Hippocampal formation (tissue), 2 donors: ENCODE data around the gene SSRP1.

ENCODE experiments used
- DNase-seq, 2 donors: peaks; one replicate each; lab custom pipeline; 2025; lab: John Stamatoyannopoulos, UW

SSRP1 gene

DNA sequence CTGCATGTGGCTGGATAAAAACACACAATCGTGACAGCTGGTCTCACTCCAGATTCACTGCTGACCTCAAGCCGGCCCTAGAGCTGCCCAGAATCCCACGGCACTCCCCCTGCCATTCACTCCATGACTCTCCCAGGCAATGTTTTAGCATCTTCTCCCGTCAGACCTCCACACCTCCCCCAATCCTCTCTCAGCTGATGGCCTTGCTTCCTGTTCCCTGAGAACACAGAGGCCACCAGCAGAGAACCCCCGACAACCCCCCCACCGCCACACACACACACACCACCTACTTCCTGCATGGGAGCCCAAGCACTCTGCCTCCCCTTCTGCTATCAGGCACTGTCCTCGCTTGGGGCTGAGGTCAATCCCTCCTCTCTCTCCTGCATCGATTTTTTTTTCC is 20.2 kb downstream of the SSRP1 start:
- DNase-seq, result no peak

DNA sequence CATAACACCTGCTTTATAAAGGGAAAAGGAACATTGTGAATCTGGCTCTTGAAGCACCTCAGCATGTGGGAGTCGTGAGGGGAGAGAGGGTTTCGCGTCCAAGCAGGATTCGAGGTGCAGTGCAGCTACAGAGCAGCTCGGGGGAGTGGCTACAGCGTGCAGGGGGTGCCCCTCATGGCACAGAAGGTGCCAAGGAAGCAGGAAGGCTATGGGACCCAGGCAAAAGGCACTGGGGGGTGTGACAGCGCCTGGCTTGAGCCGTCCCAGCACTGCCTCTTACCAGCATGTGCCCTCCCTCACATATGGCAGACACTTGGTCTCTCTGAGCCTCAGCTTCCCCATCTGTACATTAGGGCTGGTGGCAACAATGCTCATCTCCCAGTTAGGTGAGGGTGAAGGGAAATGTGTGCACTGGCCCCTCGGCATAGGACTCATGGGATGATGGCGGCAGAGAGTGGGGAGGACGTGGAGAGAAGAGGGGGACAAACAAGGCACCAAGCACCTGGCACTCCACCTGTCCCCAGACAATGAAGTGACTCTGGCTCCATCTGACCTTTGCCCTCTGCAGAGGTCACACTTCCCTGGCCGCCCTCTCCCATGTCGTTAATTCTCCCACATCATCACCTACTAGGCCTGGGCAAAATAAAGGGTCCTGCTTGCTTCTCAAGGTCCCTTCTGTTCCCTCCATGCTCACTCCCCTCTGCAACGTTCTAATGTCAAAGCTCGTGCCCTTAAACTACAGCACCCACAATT is 21.3 kb downstream of the SSRP1 start:
- DNase-seq, result no peak

DNA sequence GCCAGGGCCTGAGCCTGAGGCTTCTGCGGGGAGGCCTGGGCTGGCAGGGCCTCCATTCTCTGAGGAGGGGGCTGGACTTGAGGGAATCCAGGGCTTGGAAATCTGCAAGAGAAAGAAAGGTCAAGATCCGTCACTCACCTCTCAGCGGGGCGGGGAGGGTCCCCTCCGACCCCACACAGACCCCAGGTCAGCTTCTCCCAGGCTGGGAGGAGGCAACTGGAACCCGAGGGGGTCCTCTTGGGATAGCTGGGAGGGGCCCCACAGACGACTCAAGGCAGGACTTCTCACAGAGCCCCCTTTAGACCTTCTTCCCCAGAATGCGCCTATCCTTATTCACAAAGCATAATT is 21.9 kb downstream of the SSRP1 start:
- no peak for DNase-seq

DNA sequence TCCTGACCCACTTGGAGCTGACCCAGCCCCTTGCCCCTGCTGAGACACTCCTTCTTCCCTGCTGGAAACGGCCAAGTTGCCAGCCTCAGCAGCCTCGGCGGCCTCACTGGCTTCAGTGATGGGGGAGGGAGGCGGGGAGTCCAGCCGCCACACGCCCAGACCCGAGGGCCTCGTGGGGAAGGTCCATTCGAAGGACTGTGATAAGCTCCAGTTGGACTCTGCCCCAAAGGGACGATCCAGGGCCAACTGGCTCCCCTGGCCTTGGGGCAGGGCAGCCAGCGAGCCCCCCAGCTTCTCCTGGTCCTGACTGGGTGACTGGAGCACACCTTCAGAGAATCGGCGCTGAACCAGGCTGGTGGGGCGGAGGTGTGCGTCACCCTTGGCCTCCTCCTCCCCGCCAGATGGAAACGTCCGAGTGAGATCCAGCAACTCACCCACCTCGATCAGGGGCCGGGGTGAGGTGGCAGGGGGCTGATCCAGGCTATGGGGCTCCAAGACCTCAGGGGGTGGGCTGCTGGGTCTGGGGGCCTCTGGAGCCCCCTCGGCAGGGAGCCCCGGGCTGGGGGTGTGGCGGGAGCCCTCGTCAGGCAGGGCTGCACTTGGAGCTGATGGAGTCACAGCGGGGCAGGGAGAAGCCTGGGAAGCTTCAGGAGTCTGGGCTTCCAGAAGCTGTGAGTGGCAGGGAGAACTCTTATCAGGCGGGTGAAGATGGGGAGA is 22.5 kb downstream of the SSRP1 start:
- no peak for DNase-seq

DNA sequence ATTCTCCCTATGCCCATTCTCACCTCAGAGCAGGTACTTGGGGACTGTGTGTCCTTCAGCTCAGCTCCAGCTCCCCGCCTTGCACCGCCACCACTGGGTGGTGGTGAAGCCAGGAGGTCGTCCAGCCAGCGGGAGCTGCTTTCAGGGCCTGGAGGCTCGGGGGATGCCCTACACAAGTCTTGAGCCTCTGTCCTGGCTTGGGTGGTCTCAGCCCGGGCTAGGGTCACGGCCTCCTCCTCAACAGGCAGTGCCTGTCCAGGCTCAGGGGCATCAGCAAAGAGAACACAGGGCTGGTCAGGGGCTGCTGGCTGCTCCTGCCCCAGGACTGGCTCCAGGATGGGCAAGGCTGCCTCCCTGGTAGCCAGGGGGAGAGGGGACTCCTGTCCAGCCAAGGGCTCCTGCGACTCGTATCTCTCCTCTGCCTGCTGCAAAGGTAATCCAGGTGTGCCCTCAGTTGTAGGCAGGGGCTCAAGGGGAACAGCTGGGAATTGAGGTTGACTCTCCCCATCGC is 23.1 kb downstream of the SSRP1 start:
- DNase-seq, result no peak

DNA sequence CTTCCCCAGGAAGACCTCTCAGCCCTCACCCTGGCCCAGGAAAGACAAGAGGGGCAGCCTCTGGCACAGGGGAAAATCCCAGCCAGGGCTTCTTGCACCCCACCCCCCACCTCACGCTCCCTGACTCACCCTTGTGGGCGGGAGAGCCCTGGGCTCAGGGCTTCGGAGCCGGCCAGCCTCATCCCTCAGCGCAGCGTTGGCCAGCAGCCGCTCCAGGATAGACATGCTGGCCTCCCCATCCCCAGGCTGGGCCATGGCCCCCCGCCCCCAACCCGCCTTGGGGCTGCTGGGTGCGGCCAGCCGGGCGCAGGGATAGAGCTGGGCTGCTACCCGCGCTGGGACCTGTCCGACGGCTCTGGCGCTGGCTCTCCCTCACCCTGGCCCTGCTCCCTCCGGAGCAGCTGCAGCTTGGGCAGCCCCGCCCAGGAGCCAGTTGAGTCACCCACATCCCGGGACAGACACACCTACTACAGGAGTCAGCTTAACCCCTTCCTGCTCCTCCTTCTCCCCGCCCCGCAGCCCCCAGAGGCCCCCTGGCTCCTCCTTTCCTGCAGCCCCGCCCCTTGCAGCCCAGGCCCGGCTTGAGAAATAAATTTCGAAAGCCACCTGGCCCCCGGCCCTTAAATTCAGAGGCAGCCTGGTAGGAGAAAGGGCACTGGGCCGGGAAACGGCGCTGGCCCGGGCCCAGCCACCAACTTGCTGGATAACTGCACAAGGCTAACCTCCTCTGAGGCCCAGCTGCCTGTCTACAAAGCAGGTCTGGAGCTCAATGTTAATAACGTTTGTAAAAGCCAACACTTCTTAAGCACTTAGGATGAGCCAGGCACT is 24.4 kb downstream of the SSRP1 start:
- peak; percentile 59 to 66 for DNase-seq

DNA sequence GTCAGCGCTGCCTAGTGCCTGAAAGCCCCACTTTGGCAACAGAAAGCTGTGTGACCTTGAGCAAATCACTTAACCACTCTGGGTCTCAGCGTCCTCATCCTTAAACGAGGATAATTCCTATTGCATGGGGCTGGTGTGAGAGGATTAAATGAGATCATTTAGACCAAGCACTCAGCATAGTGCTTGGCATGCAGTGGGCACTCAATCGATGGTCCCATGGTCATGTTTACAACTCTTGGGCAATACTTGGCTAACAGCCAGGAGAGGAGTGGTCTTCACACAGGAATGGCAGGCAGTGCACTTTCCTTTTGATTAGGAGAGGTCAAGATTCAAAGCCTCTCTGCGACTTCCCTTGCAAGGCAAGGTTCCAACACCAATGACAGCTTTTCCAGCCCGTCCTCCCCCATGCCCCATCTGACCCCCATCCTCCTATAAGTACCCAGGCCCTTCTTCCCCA is 25.0 kb downstream of the SSRP1 start:
- DNase-seq, result no peak

DNA sequence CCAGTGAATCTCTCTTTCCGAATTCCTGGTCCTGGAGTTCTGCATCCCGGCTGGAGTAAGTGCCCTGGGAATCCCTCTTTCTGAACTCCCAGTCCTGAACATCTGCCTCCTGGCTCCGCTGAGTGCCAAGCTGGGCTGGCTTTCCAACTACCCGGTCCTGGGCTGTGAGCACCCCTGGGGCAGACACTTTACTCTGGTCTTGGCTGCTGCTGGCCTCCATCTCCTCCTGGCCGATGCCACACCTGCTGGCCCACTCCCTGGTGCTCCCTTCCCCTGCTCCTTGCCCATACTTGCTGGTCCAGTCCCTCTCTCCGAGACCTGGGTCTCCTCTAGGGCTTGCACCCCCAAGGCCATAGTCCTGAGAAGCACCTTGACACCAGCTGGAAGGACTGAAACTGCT is 25.6 kb downstream of the SSRP1 start:
- no peak for DNase-seq

DNA sequence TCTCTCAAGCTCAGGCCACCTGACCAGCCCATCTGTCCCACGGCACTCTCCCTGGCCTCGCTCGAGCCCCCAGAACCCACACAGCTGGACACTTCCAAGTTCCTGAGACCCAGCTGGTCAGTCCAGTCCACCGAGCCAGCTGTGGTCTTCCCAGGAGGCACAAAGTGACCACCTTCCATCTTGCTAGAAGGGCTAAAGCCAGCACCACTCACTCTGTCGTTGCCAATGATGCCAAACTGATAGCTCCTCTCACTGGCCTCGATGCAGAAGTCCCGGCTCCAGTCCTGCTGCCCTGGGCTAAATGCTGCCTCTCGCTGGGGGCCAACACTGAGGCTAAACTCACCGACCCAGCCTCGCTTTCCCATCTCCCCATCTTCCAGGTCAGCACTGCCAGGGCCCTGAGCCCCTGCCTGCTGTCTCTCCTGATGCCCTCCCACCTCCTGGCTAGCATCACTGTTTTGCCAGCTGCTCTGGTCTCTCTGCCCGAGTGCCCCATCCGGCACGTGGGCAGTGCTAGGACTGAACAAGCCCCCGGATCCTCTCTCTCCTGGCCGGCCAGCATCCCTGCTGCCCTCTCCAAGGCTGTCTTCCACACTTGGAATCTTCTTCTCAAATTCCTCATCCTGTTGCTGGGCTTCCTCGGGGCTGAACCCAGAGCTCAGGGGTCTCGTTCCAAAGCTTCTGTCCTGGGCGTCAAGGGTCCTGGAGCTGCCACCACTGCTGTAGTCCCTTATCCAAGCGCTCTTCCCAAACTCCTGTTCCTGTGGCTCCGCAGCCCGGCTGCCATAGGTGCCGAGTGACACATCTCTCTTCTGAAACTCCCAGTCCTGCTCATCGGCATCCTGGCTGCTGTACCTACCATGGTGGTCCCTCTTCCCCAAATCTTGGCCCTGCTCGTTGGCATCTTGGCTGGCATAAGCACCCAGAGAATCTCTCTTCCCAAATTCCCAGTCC is 26.3 kb downstream of the SSRP1 start:
- DNase-seq, result no peak

DNA sequence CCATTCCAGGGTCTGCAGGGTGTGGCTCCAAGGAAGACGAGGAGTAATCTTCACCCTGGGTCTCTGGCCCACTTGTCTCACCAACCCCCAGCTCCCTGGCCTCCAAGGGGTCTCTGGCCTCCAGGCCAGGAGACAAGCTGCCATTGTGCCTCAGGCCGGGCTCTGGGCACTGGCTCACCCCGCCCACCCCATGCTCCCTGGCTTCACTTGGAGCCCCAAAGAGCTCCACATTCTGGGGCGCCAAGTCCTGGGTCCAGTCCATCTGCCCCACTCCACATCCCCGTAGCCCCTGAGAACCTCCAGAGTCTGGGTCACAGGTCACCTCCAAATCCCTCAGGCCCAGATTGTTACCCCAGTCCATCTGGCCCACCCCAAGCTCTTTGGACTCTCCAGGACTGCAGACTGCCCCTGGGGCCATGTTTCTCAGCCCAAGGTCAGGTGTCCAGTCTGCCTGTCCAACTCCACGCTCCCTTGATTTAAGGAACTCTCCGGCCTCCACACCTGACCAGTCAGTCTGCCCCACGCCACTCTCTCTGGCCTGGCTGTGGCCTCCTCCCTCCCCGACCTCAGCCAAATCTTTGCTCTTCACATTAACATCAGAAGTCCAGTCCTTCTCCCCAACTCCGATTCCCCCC is 27.1 kb downstream of the SSRP1 start:
- DNase-seq, result no peak

DNA sequence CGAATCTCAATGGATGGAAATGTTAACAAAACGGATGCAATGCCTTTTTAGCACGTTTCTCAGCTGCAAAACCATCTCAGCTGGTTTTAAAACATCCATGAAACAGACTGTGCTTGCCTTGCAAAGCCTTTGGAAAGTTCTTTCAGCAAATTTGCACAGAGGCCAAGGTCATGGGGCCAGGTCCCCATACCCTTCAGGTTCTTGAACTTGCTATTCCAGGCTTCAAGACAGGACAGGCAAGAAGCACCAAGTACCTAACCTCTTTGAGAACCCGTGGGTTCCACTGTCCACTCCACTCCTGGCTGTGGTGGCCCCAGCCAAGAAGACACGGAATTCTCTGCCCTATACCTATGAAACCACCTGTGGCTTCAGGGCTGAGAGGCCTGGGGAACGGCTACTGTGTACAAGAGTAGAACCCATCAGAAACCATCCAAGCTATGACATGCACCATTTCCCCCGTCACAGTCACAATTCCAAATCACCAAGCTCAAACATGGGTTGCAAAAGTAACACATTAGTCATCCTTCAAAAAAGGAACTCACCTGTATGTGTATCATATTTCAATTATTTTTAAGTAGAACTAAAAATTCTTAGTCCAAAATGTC is 27.9 kb downstream of the SSRP1 start:
- DNase-seq, result no peak

DNA sequence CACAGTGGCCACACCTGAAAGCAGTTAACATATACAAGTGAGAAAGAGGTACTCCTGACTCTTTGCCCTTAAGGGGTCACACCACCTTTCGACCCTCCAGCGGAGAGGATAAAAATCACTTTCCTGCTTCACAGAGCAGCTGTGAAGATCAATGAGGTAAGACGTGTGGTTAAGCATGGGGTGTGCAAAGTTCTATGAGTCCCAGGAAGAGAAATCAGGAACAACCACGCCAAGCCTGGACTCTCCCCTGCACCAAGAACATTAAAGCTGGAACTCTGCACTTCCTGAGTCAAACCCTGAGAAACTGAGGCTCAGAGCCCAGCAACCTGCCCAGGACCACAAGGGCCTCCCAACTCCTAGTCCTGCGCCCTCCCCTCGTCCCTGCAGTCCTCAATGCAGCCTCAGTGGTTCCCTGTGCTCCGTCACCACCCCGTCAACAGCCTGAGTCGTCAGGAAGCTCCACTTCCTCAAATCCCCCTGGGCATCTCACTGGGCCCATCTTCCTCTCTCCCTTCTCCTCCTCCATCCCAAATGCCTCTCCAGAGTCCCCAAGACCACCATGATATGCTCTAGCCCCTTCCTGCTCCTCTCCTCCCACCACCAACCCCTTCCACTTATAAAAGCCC is 28.6 kb downstream of the SSRP1 start:
- DNase-seq, result no peak

DNA sequence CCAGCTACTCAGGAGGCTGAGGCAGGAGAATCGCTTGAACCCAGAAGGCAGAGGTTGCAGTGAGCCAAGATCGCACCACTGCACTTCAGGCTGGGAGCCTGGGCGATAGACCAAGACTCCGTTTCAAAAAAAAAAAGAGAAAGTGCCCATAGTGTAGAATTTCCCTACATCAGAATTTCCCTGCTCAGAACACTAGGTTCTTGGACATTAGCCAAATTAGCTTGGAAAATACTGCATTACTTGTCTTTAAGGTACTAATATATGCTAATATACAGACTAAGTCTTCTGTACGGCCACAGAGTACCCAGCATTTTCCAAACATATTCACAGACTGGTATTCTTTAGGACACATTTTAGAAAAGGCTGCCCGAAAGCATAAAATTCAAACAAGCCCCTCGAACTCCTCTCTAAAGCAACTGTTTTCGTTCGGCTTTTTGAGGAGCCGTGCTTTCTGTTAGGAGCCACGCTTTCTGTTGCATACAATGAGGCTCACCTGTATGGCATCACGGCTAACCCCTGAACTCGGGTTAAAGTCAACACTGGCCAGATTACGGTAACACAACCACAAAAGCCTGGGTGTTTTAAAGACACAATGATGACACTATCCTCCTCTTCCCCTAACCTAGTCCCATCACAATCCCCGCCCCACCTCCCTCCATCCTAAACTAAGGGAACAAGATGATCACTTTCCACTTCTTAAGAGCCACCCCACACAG is 29.4 kb downstream of the SSRP1 start:
- DNase-seq, result no peak

DNA sequence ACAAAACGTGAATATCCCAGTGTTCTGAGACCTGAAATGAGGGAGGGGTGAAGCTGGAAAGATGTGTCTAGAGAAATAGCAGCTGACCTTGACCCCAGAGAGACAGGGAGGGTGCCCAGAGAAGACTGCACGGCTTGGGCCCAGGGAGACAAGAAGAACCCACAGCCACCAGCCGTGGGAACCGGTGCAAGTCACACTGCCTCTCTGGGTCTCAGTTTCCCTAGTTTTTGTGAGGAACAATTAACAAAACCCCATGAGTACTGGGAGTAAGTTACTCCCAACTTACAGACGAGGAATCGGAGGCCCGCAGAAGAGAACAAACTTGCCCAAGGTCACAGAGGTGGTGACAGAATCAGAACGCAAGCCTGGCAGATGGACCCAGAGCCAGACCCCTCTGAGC is 30.2 kb downstream of the SSRP1 start:
- DNase-seq, result no peak

DNA sequence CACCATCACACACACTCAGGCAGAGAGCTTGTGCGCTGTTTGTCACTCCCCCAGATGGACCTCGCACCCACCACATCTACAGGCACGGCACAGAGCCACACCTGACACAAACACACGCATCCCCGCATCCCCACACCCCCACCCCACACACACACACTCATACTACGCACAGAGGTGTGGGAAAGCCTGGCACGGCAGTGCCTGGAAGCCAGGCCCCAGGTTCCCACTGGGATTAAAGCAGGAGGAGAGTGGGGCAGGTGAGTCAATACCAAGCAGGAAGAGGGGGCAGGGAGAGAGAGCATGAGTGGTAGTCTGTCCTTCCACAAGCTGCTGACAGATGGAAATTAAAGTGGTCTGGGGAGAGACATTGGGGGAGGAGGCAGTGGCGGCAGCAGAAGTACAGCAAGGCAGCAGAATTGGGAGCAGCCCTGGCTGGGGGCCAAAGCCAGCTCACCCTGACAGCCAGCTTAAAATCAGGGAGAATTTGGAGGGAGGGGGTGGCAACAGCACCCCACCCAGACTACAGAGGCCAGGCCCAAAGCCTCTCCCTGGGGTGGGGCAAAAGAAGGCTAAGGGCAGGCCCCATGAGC is 31.6 kb downstream of the SSRP1 start:
- DNase-seq, result no peak

DNA sequence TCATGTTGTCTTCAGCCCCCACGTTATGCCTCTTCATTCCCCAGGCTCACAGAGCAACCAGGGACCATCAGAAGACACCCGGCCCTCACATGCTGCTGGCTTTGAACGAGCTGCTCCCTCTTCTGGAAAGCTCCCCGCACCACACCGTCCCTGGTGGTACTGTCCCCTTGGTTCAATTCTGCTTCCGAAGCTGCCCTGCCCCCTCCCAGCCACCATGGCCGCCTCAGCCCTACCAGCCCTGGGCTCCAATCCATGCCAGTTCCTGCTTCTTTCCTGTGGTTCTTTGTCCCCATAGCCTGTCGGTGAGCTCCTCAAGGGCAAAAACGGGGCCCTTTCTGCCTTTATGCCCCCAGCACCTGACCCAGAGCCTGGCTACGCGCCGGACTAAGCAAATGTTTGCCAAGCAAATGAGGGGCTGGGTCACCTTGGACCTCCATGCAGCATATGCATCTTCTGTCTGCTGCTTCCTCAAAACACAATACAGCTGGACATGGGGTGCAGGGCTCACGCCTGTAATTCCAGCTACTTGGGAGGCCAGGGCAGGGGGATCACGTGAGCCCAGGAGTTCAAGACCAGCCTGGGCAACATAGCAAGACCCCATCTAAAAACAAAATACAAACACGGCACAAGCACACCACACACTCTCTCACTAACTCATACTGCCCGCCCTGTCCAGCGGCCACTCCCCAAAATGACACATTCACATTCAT is 32.3 kb downstream of the SSRP1 start:
- no peak for DNase-seq

DNA sequence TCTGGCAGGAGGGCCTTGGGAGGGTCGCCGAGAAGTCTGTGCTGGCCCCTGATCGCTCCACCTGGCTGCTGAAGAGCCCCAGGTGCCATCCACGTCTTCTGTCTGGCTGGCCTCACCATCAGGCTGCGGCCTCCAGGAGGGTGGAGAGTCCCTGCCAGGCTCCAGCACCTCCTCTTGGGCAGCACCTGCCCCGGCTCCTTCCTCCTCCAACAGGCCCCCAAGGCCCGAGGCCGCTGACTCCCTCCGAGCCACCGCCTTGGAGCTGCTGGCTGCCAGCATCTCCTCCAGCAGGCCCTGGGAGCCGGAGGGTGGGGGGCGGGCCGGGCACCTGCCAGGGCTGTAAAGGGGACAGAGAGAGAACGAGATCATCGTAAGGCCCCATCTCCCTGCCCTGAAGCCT is 33.2 kb downstream of the SSRP1 start:
- DNase-seq, result no peak

DNA sequence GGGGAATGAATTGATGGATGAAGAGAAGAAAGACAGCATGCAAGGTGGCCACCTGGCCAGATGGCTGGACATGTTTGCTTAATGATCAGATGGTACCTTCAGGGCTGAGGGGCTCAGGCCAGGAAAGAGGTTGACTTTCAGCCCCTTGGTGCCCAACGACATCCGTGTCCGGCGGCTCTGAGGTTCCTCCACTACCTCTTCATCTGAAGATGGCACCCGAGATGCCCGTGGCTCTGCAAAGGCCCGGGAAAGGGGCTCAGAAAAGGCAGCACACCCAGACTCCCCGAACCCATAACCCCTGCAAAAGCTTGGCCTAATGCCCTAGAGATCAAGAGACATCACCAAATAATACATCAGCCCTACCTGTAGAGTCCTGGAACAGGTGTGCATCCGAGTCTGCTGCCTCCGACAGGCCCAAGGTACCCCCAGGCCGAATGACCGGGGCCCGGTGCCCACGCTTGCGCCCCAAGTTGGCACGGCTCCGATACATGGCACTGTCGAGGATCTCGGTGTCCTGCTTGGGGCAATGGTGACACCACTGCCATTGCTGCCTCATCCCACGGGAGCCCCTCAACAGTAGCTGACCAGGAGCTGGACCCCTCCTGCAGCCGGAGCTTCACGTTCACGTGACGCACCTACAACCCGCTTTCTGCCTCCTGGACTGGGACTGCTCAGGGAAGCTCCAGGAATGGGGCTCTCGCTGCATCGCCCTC is 33.8 kb downstream of the SSRP1 start:
- no peak for DNase-seq
